H1 (cell line): Measurements from ENCODE around the gene HDAC2. TPM values are rescaled to one million over a fixed set of nuclear protein-coding genes. Genes with fewer than 3 reads are reported as not detected.

ENCODE experiments used
- CTCF ChIA-PET: fragments of 300-600 bp; sonication (Branson Sonifier 250); formaldehyde crosslinking; loops from one replicate; lab custom pipeline; 2021; ENCODE audit not compliant: partially characterized antibody; lab: Charles Lee
- POLR2A ChIA-PET: fragments of 300-600 bp; sonication (Branson Sonifier 250); formaldehyde crosslinking; loops from one replicate; lab custom pipeline; 2021; ENCODE audit warnings: inconsistent platforms; ENCODE audit not compliant: partially characterized antibody; lab: Charles Lee
- DNase-seq, 2 experiments: peaks; one replicate each; pipeline versions ENCODE4 v3.0.0 to v3.0.0-alpha.2; 2010 to 2022; ENCODE audit warnings: low spot score in 2 of 2, low read depth in 1 of 2, mixed read lengths in 1 of 2
- FAIRE-seq: peaks from 2 replicates; lab custom pipeline; 2011; peaks lifted over from hg19 to GRCh38; lab: Jason Lieb, UNC
- H2AFZ ChIP-seq: 2 replicates; pipeline ENCODE4 v1.8.1; 2012; ENCODE audit warnings: low read length, inconsistent platforms
- H2AK5ac ChIP-seq: 2 replicates; pipeline ENCODE4 v1.6.1; 2013; ENCODE audit warnings: low read depth, low read length
- H2BK120ac ChIP-seq: replicated peaks from 2 replicates; pipeline ENCODE3; 2013; ENCODE audit warnings: low read depth, low read length, inconsistent platforms
- H2BK12ac ChIP-seq: 2 replicates; pipeline ENCODE4 v1.6.1; 2013; ENCODE audit warnings: low read depth, low read length
- H2BK15ac ChIP-seq: 2 replicates; pipeline ENCODE4 v1.6.1; 2013; ENCODE audit warnings: low read length
- H2BK20ac ChIP-seq: 2 replicates; pipeline ENCODE4 v1.6.1; 2013; ENCODE audit warnings: low read length
- H2BK5ac ChIP-seq: 2 replicates; pipeline ENCODE4 v1.6.1; 2013; ENCODE audit warnings: low read depth, low read length
- H3K14ac ChIP-seq: 2 replicates; pipeline ENCODE4 v1.6.1; 2013; ENCODE audit warnings: inconsistent platforms; ENCODE audit not compliant: insufficient read length
- H3K18ac ChIP-seq: 2 replicates; pipeline ENCODE4 v1.6.1; 2013; ENCODE audit warnings: low read length; ENCODE audit errors: extremely low read depth
- H3K23ac ChIP-seq: 2 replicates; pipeline ENCODE4 v1.6.1; 2013; ENCODE audit warnings: inconsistent platforms; ENCODE audit not compliant: insufficient read length
- H3K23me2 ChIP-seq: 2 replicates; pipeline ENCODE4 v1.6.1; 2013; ENCODE audit warnings: low read depth, low read length
- H3K27ac ChIP-seq: 2 replicates; pipeline ENCODE4 v1.6.1; 2011; ENCODE audit warnings: low read depth, low read length, inconsistent platforms
- H3K27me3 ChIP-seq, 4 experiments: replicated peaks in 1 of 4; 1 replicate in 1 of 4; 2 replicates in 3 of 4; pipeline versions ENCODE4 v1.6.1 to v1.8.1; 2011 to 2013; ENCODE audit warnings: low read length in 3 of 4, mild to moderate bottlenecking in 3 of 4, inconsistent platforms in 2 of 4, mixed read lengths in 2 of 4, moderate library complexity in 1 of 4; ENCODE audit not compliant: control insufficient read depth in 3 of 4, insufficient read depth in 3 of 4; ENCODE audit errors: extremely low read depth in 1 of 4
- H3K36me3 ChIP-seq, 4 experiments: 2 replicates each; pipeline versions ENCODE4 v1.6.1 to v1.8.1; 2011 to 2013; ENCODE audit warnings: mild to moderate bottlenecking in 4 of 4, low read length in 3 of 4, moderate library complexity in 2 of 4, control low read depth in 1 of 4, inconsistent platforms in 1 of 4; ENCODE audit not compliant: insufficient read depth in 4 of 4, control insufficient read depth in 2 of 4
- H3K4ac ChIP-seq: replicated peaks from 2 replicates; pipeline ENCODE3; 2013; ENCODE audit warnings: low read length, low read depth, mixed read lengths, inconsistent platforms; ENCODE audit not compliant: insufficient read length
- H3K4me1 ChIP-seq, 4 experiments: replicated peaks in 1 of 4; 1 replicate in 1 of 4; 2 replicates in 3 of 4; pipeline versions ENCODE4 v1.6.1 to v1.8.1; 2011 to 2013; ENCODE audit warnings: low read length in 3 of 4, inconsistent platforms in 2 of 4, mixed read lengths in 1 of 4; ENCODE audit not compliant: insufficient read depth in 4 of 4, control insufficient read depth in 3 of 4
- H3K4me2 ChIP-seq, 2 experiments: 2 replicates each; pipeline versions ENCODE4 v1.6.1 to v1.8.1; 2011 to 2013; ENCODE audit warnings: low read depth in 2 of 2, low read length in 2 of 2, control low read depth in 1 of 2, inconsistent platforms in 1 of 2, mild to moderate bottlenecking in 1 of 2; ENCODE audit not compliant: insufficient read depth in 1 of 2
- H3K4me3 ChIP-seq, 4 experiments: fragments of 200-600, 300-600 bp in 1 of 4; sonication (generic), shearing (Covaris generic), sonication (Bioruptor Twin) in 1 of 4; 2 replicates each; pipeline versions ENCODE4 v1.5.1 to v1.8.1; 2011 to 2016; ENCODE audit warnings: low read length in 4 of 4, low read depth in 3 of 4, control low read depth in 2 of 4, inconsistent platforms in 2 of 4, mild to moderate bottlenecking in 2 of 4, mixed read lengths in 1 of 4, moderate library complexity in 1 of 4; ENCODE audit not compliant: insufficient read depth in 2 of 4; ENCODE audit errors: extremely low read depth in 1 of 4
- H3K56ac ChIP-seq: replicated peaks from 2 replicates; pipeline ENCODE3; 2013; ENCODE audit warnings: low read depth, mild to moderate bottlenecking, mixed read lengths, low read length, inconsistent platforms; ENCODE audit not compliant: insufficient read length
- H3K79me1 ChIP-seq: 2 replicates; pipeline ENCODE4 v1.6.1; 2013; ENCODE audit warnings: low read depth, low read length, control low read depth
- H3K79me2 ChIP-seq, 2 experiments: 2 replicates each; pipeline versions ENCODE4 v1.6.1 to v1.8.1; 2012 to 2013; ENCODE audit warnings: low read length in 2 of 2, mild to moderate bottlenecking in 2 of 2, inconsistent platforms in 1 of 2; ENCODE audit not compliant: insufficient read depth in 2 of 2, control insufficient read depth in 1 of 2
- H3K9ac ChIP-seq, 4 experiments: replicated peaks in 1 of 4; 1 replicate in 1 of 4; 2 replicates in 3 of 4; pipeline versions ENCODE4 v1.6.1 to v1.8.1; 2011 to 2013; ENCODE audit warnings: low read depth in 3 of 4, low read length in 3 of 4, control low read depth in 2 of 4, mild to moderate bottlenecking in 2 of 4, moderate library complexity in 2 of 4, inconsistent platforms in 1 of 4; ENCODE audit errors: extremely low read depth in 1 of 4
- H3K9me3 ChIP-seq, 2 experiments: 2 replicates each; pipeline versions ENCODE4 v1.6.1 to v1.8.1; 2012 to 2013; ENCODE audit warnings: mild to moderate bottlenecking in 2 of 2, moderate library complexity in 2 of 2, control low read depth in 1 of 2, inconsistent platforms in 1 of 2, low read depth in 1 of 2, low read length in 1 of 2, mixed read lengths in 1 of 2; ENCODE audit not compliant: insufficient read depth in 2 of 2
- H4K20me1 ChIP-seq, 2 experiments: replicated peaks in 1 of 2; 2 replicates each; pipeline versions ENCODE3 to v1.8.1; 2011 to 2013; ENCODE audit warnings: inconsistent platforms in 2 of 2, low read length in 2 of 2, mild to moderate bottlenecking in 1 of 2; ENCODE audit not compliant: insufficient read depth in 2 of 2, control insufficient read depth in 1 of 2
- H4K5ac ChIP-seq: 2 replicates; pipeline ENCODE4 v1.6.1; 2013; ENCODE audit warnings: low read length, low read depth, mixed read lengths, inconsistent platforms; ENCODE audit not compliant: insufficient read length
- H4K8ac ChIP-seq: 2 replicates; pipeline ENCODE4 v1.8.0; 2013; ENCODE audit warnings: mild to moderate bottlenecking, moderate library complexity, low read length, inconsistent platforms; ENCODE audit not compliant: insufficient read depth; ENCODE audit errors: extremely low read depth
- H4K91ac ChIP-seq: replicated peaks from 2 replicates; pipeline ENCODE3; 2013; ENCODE audit warnings: low read length, mixed read lengths, inconsistent platforms; ENCODE audit not compliant: insufficient read length
- BACH1 ChIP-seq: IDR thresholded peaks from 2 replicates; pipeline ENCODE4 v1.6.1; 2012; ENCODE audit warnings: low read length, improper control_type of control experiment
- CBX8 ChIP-seq: fragments of 300-800, 300-1000 bp; sonication (generic); IDR thresholded peaks from 2 replicates; pipeline ENCODE4 v1.7.1; 2016; ENCODE audit warnings: low read depth, low read length, borderline replicate concordance
- HDAC2 ChIP-seq, 2 experiments: fragments of 300-600 bp in 1 of 2; sonication (generic) in 1 of 2; IDR thresholded peaks; 2 replicates each; pipeline ENCODE4 v1.6.1; 2011 to 2012; ENCODE audit warnings: low read depth in 2 of 2, low read length in 2 of 2, mild to moderate bottlenecking in 2 of 2, moderate library complexity in 2 of 2, borderline replicate concordance in 1 of 2, inconsistent platforms in 1 of 2
- JUND ChIP-seq: IDR thresholded peaks from 2 replicates; pipeline ENCODE4 v1.6.1; 2011; ENCODE audit warnings: mild to moderate bottlenecking, improper control_type of control experiment, low read length
- NRF1 ChIP-seq: IDR thresholded peaks from 2 replicates; pipeline ENCODE4 v1.6.1; 2011; ENCODE audit warnings: mild to moderate bottlenecking, low read depth, low read length, improper control_type of control experiment
- POU5F1 ChIP-seq: IDR thresholded peaks from 2 replicates; pipeline ENCODE4 v1.6.1; 2011; ENCODE audit warnings: low read depth, mild to moderate bottlenecking, low read length, moderate library complexity
- RAD21 ChIP-seq, 2 experiments: IDR thresholded peaks in 1 of 2; conservative IDR thresholded peaks in 1 of 2; 2 replicates each; pipeline ENCODE4 v1.6.1; 2011; ENCODE audit warnings: low read depth in 2 of 2, low read length in 2 of 2, improper control_type of control experiment in 1 of 2, inconsistent platforms in 1 of 2, mild to moderate bottlenecking in 1 of 2, moderate library complexity in 1 of 2
- RBBP5 ChIP-seq: IDR thresholded peaks from 2 replicates; pipeline ENCODE4 v1.7.1; 2012; ENCODE audit warnings: low read depth, mild to moderate bottlenecking, inconsistent platforms, low read length, moderate library complexity, borderline replicate concordance
- SIRT6 ChIP-seq: IDR thresholded peaks from one replicate; pipeline ENCODE4 v1.7.1; 2012; ENCODE audit warnings: low read length, inconsistent platforms
- SUZ12 ChIP-seq: fragments of 200-600 bp; sonication (generic); IDR thresholded peaks from 2 replicates; pipeline ENCODE4 v1.6.1; 2012; ENCODE audit warnings: mild to moderate bottlenecking, inconsistent platforms, low read length, moderate library complexity, mixed read lengths
- TEAD4 ChIP-seq: IDR thresholded peaks from 2 replicates; pipeline ENCODE4 v1.6.1; 2012; ENCODE audit warnings: low read depth, low read length, inconsistent platforms, mixed read lengths
- polyA plus RNA-seq, 7 experiments: library from polyadenylated mRNA; depleted of rRNA in 3 of 7; stranded (reverse) in 5 of 7; unstranded in 2 of 7; fragments of >200 nt in 5 of 7; fragments of 200-250 nt in 2 of 7; gene quantifications; 1 replicate in 5 of 7; 2 replicates in 1 of 7; 4 replicates in 1 of 7; pipeline versions ENCODE4 v1.2.1 to v1.2.3, GENCODE V29; 2011 to 2013; ENCODE audit warnings: missing spikeins in 2 of 7, mixed read lengths in 2 of 7
- total RNA-seq: library from RNA; stranded (reverse); fragmentation: NEBNext Ultra II Directional; extraction: Animal tissue kit (Norgen Biotek cat#: 25700); gene quantifications from 2 replicates; pipeline ENCODE4 v1.2.1, GENCODE V29; 2021
- TF ChIP-seq, protein P1 (sequence below): IDR thresholded peaks from 2 replicates; pipeline ENCODE4 v1.6.1; 2012; ENCODE audit warnings: inconsistent platforms
- TF ChIP-seq, protein P2 (sequence below): IDR thresholded peaks from 2 replicates; pipeline ENCODE4 v1.6.1; 2011; ENCODE audit warnings: low read depth, mild to moderate bottlenecking, low read length; ENCODE audit not compliant: insufficient read depth

HDAC2 gene
- total and polyA plus RNA-seq, 2 of the 8 experiments (the other 6 are each of a cell fraction or from before 2014, with no cell fraction given): 323 to 374 TPM

DNA sequence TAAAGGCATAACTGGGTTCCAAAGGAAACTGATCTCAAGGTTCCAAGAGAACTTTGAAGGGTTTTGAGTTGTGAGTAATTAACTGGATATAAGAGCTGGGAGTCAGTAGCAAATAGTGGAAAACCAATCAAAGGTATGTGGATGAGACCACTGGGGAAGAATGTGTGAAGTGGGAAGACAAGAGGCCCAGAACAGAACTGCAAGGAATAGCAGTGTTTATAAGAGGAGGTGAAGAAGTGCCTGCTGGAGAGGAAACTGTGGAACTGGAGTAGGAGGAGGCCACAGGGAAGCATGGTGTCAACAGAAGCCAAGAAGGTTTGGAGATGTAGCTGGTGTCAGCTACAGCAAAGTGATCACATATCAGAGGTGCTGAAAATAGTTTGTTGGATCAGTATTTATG lies 18.7 kb upstream of the HDAC2 start:
- no peak overlapping the region for H3K14ac ChIP-seq
- H3K36me3 ChIP-seq: no peaks in the 10 kb centered on the region; a peak in 1 of 8 replicates
- peaks cover 0 to 4% (median 0%) of the 10 kb centered on the region in 4 experiments; a peak in 1 of 7 replicates for H3K4me1 ChIP-seq
- H4K91ac ChIP-seq: no peak overlapping the region
- no peak overlapping the region for H2BK20ac ChIP-seq
- H3K79me1 ChIP-seq: no peaks in the 10 kb centered on the region
- no peak overlapping the region for H3K56ac ChIP-seq
- no peak overlapping the region for H4K5ac ChIP-seq
- H3K27me3 ChIP-seq: no peaks in the 10 kb centered on the region
- H2BK15ac ChIP-seq: no peak overlapping the region
- no peak overlapping the region for H3K4ac ChIP-seq
- H3K79me2 ChIP-seq: no peaks in the 10 kb centered on the region
- TF ChIP-seq, protein P1, sequence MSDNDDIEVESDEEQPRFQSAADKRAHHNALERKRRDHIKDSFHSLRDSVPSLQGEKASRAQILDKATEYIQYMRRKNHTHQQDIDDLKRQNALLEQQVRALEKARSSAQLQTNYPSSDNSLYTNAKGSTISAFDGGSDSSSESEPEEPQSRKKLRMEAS: no peak
- TF ChIP-seq RAD21 (IDR thresholded peaks at IDR 0.05 in 1 of 2, conservative IDR thresholded peaks at IDR 0.05 in 1 of 2; ENCODE audit: low read depth in 2 of 2, low read length in 2 of 2) (no peak), JUND (no peak), RBBP5 (no peak), SUZ12 (no peak), TEAD4 (no peak), HDAC2 (IDR thresholded peaks at IDR 0.05; ENCODE audit: borderline replicate concordance in 1 of 2, low read depth in 2 of 2, low read length in 2 of 2) (no peak), SIRT6 (no peak), POU5F1 (no peak), CBX8 (no peak), NRF1 (no peak), BACH1 (no peak)
- TF ChIP-seq, protein P2, sequence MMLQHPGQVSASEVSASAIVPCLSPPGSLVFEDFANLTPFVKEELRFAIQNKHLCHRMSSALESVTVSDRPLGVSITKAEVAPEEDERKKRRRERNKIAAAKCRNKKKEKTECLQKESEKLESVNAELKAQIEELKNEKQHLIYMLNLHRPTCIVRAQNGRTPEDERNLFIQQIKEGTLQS: no peak
- H3K23ac ChIP-seq: no peak overlapping the region
- no peak overlapping the region for H2AFZ ChIP-seq
- no peak overlapping the region for H2BK120ac ChIP-seq
- no peak overlapping the region for H3K27ac ChIP-seq
- CTCF ChIA-PET: interaction anchor here (1.2 to 1.8 kb wide), 3 partner anchors 9 to 315 kb away, joined by 3 to 9 read pairs (median 5); no protein-coding TSS in a partner anchor
- POLR2A ChIA-PET: no interaction called here
- H2AK5ac ChIP-seq: no peak overlapping the region
- H4K20me1 ChIP-seq: no peaks in the 10 kb centered on the region
- H3K4me3 ChIP-seq: no peak overlapping the region
- no peaks in the 10 kb centered on the region for H3K23me2 ChIP-seq
- H3K4me2 ChIP-seq: no peak overlapping the region
- DNase-seq (no peak), FAIRE-seq (no peak)
- no peak overlapping the region for H4K8ac ChIP-seq
- no peak overlapping the region for H2BK12ac ChIP-seq
- no peak overlapping the region for H3K9ac ChIP-seq
- no peaks in the 10 kb centered on the region for H3K9me3 ChIP-seq
- no peak overlapping the region for H3K18ac ChIP-seq
- no peak overlapping the region for H2BK5ac ChIP-seq
